LNCaP clone FGC (cell line): ENCODE data around the gene MYD88.

Source experiments
- DNase-seq: peaks from one replicate; pipeline ENCODE4 v3.0.0-alpha.2; 2011; ENCODE audit warnings: low read depth
- H3K4me3 ChIP-seq: 2 replicates; pipeline ENCODE4 v1.5.1; 2011; ENCODE audit warnings: mild to moderate bottlenecking, low read depth, low read length, control low read depth
- TF ChIP-seq, protein P1 (sequence below): IDR thresholded peaks from 2 replicates; pipeline ENCODE4 v1.5.1; 2012; ENCODE audit warnings: mild to moderate bottlenecking; ENCODE audit not compliant: control insufficient read depth, insufficient read depth; ENCODE audit errors: extremely low read depth

Gene MYD88

DNA sequence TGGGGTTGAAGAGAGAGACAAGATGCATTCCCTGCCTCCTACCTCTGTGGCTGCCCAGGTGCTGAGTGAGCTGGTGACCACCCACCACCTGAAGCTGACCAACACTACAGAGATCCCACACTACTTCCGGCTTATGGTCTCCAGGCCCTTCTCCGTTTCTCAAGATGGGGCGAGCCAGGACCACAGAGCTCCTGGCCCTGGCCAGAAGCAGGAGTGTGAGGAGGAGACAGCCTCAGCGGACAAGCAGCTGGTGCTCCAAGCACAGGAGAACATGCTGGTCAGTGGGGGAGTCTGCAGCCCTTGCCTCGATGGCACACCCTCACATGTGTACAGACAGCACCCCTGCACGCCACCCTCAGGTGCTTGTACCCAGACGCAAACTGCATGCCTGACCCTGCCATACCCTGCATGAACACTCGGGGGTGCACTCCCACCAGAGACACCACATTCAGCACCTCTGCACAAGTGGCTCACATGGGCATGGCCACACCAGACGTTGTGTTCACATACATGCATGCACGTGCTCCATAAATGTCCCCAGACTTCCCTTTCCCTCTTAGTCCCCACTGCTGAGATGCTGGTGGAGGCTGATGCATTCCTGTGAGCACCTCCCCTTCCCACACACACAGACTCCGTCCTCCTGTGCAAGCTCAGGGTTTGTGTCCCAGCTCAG, 20.6 kb upstream of the MYD88 start:
- TF ChIP-seq, protein P1, sequence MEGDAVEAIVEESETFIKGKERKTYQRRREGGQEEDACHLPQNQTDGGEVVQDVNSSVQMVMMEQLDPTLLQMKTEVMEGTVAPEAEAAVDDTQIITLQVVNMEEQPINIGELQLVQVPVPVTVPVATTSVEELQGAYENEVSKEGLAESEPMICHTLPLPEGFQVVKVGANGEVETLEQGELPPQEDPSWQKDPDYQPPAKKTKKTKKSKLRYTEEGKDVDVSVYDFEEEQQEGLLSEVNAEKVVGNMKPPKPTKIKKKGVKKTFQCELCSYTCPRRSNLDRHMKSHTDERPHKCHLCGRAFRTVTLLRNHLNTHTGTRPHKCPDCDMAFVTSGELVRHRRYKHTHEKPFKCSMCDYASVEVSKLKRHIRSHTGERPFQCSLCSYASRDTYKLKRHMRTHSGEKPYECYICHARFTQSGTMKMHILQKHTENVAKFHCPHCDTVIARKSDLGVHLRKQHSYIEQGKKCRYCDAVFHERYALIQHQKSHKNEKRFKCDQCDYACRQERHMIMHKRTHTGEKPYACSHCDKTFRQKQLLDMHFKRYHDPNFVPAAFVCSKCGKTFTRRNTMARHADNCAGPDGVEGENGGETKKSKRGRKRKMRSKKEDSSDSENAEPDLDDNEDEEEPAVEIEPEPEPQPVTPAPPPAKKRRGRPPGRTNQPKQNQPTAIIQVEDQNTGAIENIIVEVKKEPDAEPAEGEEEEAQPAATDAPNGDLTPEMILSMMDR: peak; percentile 82
- no peak for DNase-seq

DNA sequence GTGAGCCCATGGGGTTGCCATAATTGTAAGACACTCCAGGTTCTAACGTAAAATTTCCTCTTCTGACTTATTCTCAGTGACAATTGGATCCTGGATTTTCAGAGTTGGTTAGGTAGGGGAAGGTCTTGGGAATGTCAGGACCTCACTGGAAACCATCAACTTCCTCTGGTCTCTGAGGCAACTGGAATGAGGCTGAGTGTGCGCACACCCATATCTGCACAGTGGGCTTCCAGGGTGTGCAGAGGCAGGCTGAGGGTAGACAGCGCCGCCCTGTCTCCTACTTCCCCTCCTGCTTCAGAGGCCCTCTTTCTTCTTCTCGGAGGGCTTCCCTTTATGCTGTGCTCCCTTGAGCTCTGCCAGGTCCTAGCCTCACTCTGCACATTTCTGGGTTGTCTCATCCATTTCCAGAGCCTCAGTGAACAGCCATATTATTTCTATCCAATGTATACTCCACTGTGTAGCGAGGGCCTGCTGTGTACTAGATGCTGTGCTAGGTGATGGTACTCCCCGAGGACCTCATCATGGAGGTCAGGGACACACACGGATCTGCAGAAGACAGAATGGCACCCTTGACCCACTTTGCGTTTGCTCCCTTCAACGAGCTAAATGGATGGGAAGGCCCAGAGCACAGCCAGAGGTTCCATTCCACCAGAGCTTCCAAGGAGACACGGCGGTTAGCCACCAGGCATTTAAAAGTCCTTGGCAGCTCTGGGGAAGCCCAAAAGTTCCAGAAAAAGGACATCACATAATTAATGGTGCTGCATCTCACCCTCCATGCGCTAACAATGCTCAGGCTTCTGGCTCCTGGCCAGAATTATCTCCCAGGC, 19.8 kb upstream of the MYD88 start:
- TF ChIP-seq, protein P1: no peak
- no peak for DNase-seq
- H3K4me3 ChIP-seq: no peak overlapping the region

More for the DNA sequence above, 20.6 kb upstream of the MYD88 start:
- no peak overlapping the region for H3K4me3 ChIP-seq

DNA sequence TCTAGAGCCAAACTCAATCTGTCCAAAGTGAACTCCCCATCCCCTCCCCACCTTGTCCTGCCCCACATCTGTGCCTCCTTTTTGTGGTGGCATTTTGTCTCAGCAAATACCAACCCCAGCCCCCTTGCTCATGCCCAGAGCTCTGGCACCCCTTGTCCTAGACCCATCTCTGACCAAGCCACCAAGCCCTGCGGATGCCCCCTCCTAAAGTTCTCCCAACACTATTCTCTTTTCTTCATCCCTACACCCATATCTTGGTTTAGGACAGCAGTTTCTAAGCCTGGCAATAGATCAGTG, 19.3 kb upstream of the MYD88 start:
- no peak for DNase-seq
- H3K4me3 ChIP-seq: no peak overlapping the region
- TF ChIP-seq, protein P1: no peak

DNA sequence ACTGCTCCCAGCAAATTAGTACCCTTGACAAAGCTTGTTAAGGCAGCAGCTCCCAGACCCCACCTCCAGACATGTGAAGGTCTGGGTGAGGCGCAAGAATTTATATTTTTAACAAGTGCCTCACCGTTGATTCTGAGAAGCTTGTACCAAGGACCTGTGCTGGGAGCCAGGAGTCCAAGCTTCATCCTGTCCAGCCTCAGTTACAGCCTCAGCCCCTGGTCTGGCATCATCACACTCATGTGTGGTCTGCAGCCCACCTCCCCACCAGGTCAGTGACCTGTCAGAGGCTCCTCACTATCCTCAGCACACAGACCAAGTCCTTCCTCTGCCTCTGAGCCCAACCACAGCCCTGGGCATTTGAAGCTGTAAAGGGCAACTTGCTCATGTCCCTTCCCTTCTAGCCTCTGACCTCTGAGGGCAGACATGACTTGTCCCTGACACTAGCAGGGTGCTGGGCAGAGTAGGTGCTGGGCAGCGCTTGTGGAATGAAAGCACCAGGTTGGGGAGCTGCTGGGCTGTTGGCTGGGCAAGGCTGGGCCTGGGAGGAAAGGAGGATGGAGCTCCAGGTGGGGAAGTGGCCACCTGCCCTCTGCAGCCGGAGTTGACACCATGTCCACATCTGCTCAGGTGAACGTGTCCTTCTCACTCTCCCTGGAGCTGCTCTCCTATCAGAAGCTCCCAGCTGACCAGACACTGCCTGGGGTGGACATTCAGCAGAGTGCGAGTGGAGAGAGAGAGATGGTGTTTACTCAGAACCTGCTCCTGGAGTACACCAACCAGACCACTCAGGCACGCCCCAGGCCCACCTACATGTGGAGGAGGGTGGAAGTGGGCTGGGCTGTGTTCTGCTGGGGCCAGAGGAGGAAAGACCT, 18.4 kb upstream of the MYD88 start:
- H3K4me3 ChIP-seq: no peak overlapping the region
- TF ChIP-seq, protein P1: no peak
- DNase-seq: no peak

DNA sequence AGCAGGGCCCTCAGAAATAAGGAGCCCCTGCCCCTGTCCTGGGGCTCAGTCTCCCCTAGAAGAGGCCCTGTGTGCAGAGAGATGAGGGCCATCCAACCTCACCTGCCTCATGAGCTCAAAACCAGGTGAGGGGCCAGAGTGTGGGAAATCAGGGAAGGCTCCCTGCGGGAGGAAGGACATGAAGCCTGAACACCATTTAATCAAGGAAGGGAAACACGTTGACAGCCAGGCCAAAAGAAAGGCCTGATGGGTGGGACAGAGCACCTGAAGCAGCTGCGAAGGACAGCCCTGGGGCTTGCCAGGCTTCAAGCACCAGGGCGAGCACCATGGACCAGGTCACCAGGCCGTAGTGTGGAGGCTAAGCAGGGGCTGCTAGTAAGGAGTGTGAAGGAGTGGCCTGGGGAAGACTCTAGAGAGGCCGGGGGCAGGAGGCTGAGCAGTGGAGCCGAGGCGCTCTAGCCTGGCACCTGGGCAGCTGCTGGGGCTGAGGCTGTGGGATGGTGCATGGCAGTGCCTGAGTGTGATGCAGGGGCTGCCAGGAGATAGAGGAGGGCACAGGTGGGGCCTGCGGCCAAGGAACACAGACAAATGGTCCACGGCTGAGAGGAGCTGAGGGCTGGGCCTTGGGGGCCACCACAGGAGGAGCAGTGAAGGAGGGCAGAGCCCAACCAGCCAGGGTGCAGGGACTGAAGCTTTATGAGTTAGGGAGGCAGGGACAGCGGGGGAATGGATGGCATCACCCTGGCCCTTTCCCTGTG, 17.6 kb upstream of the MYD88 start:
- no peak for DNase-seq
- TF ChIP-seq, protein P1: no peak
- no peak overlapping the region for H3K4me3 ChIP-seq

DNA sequence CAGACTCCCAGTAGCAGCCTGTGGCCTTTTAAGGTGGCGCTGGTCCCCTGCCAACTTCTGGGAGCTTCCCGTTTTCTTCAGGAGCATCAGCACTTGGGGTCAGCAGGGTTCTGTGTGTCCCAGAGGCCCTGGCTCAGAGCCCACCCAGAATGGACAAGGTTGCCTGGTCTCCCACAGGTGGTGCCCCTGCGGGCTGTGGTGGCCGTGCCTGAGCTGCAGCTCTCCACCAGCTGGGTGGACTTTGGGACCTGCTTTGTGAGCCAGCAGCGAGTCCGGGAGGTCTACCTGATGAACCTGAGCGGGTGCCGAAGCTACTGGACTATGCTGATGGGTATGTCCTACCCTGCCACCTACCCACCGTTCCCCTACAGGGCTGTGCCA, 17.0 kb upstream of the MYD88 start:
- no peak overlapping the region for H3K4me3 ChIP-seq
- no peak for DNase-seq
- TF ChIP-seq, protein P1: no peak
